C4-2B (cell line): ENCODE data around the gene DHRS1.

Source experiments
- ZFX ChIP-seq: fragments of 450-650 bp; IDR thresholded peaks from 2 replicates; pipeline ENCODE4 v1.6.1; 2017
- TF ChIP-seq, protein P1 (sequence below): fragments of 450-650 bp; conservative IDR thresholded peaks from 2 replicates; pipeline ENCODE4 v1.5.1; 2017; ENCODE audit warnings: mild to moderate bottlenecking

DNA sequence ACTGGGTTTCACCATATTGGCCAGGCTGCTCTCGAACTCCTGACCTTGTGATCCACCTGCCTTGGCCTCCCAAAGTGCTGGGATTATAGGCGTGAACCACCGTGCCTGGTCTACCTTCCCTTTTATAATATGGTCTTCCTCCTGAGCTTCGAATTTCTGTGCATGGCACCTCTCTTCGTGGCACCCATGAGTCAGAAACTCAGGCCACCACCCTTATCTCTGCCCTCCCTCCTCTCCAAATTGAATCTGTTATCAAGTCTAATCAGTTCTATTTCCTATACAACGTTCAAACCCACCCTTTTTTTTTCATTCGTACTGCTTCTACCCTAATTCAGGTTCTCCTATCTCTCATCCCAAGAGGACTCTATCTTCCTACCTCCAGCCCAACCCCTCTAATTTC is 52.2 kb downstream of the DHRS1 start:
- TF ChIP-seq, protein P1, sequence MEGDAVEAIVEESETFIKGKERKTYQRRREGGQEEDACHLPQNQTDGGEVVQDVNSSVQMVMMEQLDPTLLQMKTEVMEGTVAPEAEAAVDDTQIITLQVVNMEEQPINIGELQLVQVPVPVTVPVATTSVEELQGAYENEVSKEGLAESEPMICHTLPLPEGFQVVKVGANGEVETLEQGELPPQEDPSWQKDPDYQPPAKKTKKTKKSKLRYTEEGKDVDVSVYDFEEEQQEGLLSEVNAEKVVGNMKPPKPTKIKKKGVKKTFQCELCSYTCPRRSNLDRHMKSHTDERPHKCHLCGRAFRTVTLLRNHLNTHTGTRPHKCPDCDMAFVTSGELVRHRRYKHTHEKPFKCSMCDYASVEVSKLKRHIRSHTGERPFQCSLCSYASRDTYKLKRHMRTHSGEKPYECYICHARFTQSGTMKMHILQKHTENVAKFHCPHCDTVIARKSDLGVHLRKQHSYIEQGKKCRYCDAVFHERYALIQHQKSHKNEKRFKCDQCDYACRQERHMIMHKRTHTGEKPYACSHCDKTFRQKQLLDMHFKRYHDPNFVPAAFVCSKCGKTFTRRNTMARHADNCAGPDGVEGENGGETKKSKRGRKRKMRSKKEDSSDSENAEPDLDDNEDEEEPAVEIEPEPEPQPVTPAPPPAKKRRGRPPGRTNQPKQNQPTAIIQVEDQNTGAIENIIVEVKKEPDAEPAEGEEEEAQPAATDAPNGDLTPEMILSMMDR, result no peak
- no peak for TF ChIP-seq ZFX
